ENCODE measurements around the gene AKR1C4.

AKR1C4 gene

DNA sequence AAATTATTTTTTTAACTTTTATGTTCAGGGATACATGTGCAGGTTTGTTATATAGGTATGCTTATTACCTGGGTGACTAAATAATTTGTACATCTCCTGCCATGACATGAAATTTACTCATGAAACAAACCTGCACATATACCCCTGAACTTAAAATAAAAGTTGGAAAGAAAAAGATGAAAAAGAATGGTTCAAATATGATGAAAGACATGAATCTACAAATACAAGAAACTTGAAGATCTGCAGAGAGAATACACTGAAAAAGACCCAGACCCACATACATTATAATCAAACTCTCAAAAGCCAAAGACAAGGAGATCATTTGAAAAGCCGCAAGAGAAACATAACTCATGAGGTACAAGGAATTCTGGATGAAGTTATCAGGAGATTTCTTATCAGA, 70.2 kb downstream of the AKR1C4 start:
- no peak for DNase-seq (ENCODE audit: low spot score)

DNA sequence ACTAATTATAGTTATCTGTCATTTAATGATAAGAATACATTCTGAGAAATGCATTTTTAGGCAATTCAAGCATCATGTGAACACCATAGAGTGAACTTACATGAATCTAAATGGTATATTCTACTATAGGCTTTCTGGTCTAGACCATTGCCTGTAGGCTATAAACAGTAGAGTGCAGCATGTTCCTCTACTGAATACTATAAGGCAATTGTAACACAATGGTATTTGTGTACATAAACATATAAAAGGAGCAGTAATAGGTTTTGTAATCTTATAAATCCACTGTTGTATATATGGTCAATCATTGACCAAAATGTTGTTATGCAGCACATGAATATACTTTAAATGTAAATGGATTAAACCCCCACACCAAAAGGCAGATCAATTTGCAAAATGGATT, 71.6 kb downstream of the AKR1C4 start:
- DNase-seq (ENCODE audit: low spot score): no peak

Measured in GM03348 (cell line).